Epithelial cell of proximal tubule (primary cell): ENCODE data around the gene FXYD7. TPM values are rescaled to one million over a fixed set of nuclear protein-coding genes. Genes with fewer than 3 reads are reported as not detected.

Experiments
- DNase-seq: peaks from one replicate; pipeline ENCODE4 v3.0.0-alpha.2; 2011; ENCODE audit warnings: low read depth
- H3K4me3 ChIP-seq: 2 replicates; pipeline ENCODE4 v1.5.1; 2011; ENCODE audit warnings: low read depth, mild to moderate bottlenecking, low read length
- total RNA-seq: library from RNA; depleted of rRNA; stranded (reverse); fragments of >200 nt; gene quantifications from 2 replicates; pipeline ENCODE4 v1.2.3, GENCODE V29; 2015
- TF ChIP-seq, protein P1 (sequence below): conservative IDR thresholded peaks from 2 replicates; pipeline ENCODE4 v1.5.1; 2012; ENCODE audit warnings: low read depth, mild to moderate bottlenecking, low read length

The FXYD7 gene
- total RNA-seq, 1 donor from 2014 or later: not detected

DNA sequence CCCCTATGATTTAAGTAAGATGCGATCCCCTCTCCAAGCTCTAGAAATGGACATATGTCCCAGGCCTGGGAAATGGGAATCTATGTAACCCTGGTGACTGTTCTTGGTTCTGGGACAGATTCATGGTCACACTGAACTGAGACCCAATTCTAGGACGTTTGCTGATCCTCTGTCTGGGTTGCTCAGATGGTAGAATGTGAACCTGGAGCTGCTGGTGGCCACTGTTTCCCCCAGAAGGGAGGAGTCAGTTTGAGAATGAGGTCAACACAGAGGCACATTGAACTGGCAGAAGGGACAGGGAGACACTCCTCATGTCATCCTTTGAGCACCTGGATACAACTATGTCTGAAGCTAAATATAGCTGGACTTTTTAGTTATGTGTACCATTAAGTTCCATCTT lies 56.4 kb downstream of the FXYD7 start:
- TF ChIP-seq, protein P1, sequence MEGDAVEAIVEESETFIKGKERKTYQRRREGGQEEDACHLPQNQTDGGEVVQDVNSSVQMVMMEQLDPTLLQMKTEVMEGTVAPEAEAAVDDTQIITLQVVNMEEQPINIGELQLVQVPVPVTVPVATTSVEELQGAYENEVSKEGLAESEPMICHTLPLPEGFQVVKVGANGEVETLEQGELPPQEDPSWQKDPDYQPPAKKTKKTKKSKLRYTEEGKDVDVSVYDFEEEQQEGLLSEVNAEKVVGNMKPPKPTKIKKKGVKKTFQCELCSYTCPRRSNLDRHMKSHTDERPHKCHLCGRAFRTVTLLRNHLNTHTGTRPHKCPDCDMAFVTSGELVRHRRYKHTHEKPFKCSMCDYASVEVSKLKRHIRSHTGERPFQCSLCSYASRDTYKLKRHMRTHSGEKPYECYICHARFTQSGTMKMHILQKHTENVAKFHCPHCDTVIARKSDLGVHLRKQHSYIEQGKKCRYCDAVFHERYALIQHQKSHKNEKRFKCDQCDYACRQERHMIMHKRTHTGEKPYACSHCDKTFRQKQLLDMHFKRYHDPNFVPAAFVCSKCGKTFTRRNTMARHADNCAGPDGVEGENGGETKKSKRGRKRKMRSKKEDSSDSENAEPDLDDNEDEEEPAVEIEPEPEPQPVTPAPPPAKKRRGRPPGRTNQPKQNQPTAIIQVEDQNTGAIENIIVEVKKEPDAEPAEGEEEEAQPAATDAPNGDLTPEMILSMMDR: no peak
- no peak for DNase-seq
- H3K4me3 ChIP-seq: no peak overlapping the region

DNA sequence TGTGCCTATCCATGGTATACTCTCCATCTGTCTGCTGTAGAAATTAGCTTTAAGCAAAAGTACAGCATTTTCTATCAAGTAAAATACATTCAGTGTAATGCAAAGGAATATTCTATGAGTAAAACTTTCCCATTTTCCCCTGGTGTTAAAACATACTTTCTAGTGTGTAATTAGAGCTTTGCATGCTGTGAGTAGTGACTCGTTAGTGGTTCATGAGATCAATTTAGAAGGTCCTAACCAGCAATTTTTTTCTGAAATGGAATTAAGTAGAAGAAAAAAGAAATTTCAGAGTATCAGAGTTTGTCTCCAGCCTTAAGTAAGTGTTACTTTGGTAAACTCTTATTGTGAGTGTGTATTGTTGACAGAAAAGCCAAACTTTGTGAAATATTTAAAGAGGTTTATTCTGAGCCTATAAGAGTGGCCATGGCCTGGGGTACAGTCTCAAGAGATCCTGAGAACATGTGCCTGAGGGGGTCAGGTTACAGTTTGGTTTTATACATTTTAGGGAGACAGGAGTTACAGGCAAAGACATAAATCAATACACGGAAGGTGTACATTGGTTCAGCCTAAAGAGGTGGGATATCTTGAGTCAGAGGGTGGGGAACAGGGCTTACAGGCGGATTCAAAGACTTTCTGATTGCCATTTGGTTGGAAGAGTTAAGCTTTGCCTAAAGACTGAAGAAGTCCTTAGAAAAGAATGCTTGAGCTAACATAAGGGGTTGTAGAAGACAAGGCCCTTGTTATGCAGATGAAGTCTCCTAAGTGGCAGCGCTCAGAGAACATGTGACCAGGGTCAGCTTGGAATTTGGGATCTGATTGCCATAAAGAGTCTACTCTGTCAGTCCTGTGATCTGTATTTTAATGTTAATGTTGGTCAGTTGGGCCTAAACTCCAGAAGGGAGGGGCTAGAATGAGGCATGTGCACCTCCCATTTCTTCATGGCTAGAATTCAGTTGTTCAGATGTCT lies 60.0 kb downstream of the FXYD7 start:
- TF ChIP-seq, protein P1: no peak
- no peak overlapping the region for H3K4me3 ChIP-seq
- no peak for DNase-seq

Other genes starting within 250 kb of the FXYD7 start
- gene ZNF30, start 216.4 kb upstream of the FXYD7 start, total RNA-seq: 0.87 and 1.2 TPM in 2 replicates
- 3.3 and 4.1 TPM in 2 replicates for gene ZNF792, start 179.0 kb upstream of the FXYD7 start, total RNA-seq
- gene GRAMD1A, start 142.9 kb upstream of the FXYD7 start, total RNA-seq: 55.0 and 67.7 TPM in 2 replicates
- gene SCN1B, start 112.8 kb upstream of the FXYD7 start, total RNA-seq: 1.3 and 1.5 TPM in 2 replicates
- 2.0 TPM in 1 of 2 replicates, not detected in the other for gene HPN, start 101.5 kb upstream of the FXYD7 start, total RNA-seq
- 1.0 TPM in 1 of 2 replicates, not detected in the other for gene FXYD3, start 27.4 kb upstream of the FXYD7 start, total RNA-seq
- not detected in 2 replicates for gene LGI4, start 8.2 kb upstream of the FXYD7 start, total RNA-seq
- not detected in 2 replicates for gene FXYD1, start 4.4 kb upstream of the FXYD7 start, total RNA-seq
- gene FXYD5, start 11.5 kb downstream of the FXYD7 start, total RNA-seq: 107 and 167 TPM in 2 replicates
- not detected in 2 replicates for gene FAM187B, start 85.5 kb downstream of the FXYD7 start, total RNA-seq
- gene LSR, start 105.7 kb downstream of the FXYD7 start, total RNA-seq: 97.1 and 106 TPM in 2 replicates
- 62.9 and 67.6 TPM in 2 replicates for gene USF2, start 125.7 kb downstream of the FXYD7 start, total RNA-seq
- not detected in 2 replicates for gene HAMP, start 139.3 kb downstream of the FXYD7 start, total RNA-seq
- gene MAG, start 148.9 kb downstream of the FXYD7 start, total RNA-seq: 3.8 TPM in 1 of 2 replicates, not detected in the other
- gene CD22, start 185.9 kb downstream of the FXYD7 start, total RNA-seq: 0.23 and 4.8 TPM in 2 replicates
- 0.06 TPM in 1 of 2 replicates, not detected in the other for gene FFAR1, start 204.6 kb downstream of the FXYD7 start, total RNA-seq
- gene FFAR3, start 215.2 kb downstream of the FXYD7 start, total RNA-seq: not detected in 2 replicates
- gene GPR42, start 227.8 kb downstream of the FXYD7 start, total RNA-seq: not detected in 2 replicates